ENCODE measurements around the gene CADM1. TPM values are rescaled to one million over a fixed set of nuclear protein-coding genes. Genes with fewer than 3 reads are reported as not detected.
A peak's percentile ranks its signal among the peaks of the same experiment; 100 is the strongest.

The CADM1 gene
- polyA plus RNA-seq, 1 experiment: 31.8 TPM

DNA sequence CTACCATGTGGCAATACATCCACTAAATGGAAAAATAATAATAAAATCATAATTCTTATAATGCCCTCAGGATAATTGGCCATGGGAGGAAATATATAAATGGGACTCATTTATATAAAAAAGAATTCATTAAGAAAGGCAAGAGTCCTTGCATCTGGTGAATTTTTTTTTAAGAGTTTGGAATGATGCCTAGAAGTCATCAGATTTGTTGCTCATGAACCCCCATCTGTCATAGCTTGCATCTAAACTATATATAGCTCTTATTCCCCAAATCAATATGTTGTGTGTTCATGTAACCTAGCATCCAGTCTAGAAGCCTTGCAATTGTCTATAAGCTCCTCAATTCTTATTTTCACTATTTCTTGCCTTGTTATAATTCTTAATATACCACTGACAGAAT is 75.9 kb downstream of the CADM1 start:
- no peak for DNase-seq (ENCODE audit: low read depth)

GRCh38 chr11:115425816-115426215 is 78.4 kb downstream of the CADM1 start:
- no peaks in the 10 kb centered on the region for H3K36me3 ChIP-seq (ENCODE audit: control insufficient read depth, insufficient read depth, low read length)
- no peak for TF ChIP-seq CTCF (IDR thresholded peaks at IDR 0.05; ENCODE audit: insufficient read depth, low read depth, low read length)
- CTCF ChIA-PET: no interaction called here
- H3K4me3 ChIP-seq (ENCODE audit: low read depth, low read length): no peak overlapping the region
- DNase-seq (ENCODE audit: low read depth): no peak
- no peaks in the 10 kb centered on the region for H3K27me3 ChIP-seq (ENCODE audit: control insufficient read depth, insufficient read depth, low read length)
- POLR2A ChIA-PET: no interaction called here

More for the DNA sequence above, 75.9 kb downstream of the CADM1 start:
- H3K36me3 ChIP-seq (ENCODE audit: control insufficient read depth, insufficient read depth, low read length): no peaks in the 10 kb centered on the region
- TF ChIP-seq CTCF (IDR thresholded peaks at IDR 0.05; ENCODE audit: insufficient read depth, low read depth, low read length): no peak
- POLR2A ChIA-PET: no interaction called here
- H3K27me3 ChIP-seq (ENCODE audit: control insufficient read depth, insufficient read depth, low read length): no peaks in the 10 kb centered on the region
- H3K4me3 ChIP-seq (ENCODE audit: low read depth, low read length): no peak overlapping the region
- CTCF ChIA-PET: no interaction called here

DNA sequence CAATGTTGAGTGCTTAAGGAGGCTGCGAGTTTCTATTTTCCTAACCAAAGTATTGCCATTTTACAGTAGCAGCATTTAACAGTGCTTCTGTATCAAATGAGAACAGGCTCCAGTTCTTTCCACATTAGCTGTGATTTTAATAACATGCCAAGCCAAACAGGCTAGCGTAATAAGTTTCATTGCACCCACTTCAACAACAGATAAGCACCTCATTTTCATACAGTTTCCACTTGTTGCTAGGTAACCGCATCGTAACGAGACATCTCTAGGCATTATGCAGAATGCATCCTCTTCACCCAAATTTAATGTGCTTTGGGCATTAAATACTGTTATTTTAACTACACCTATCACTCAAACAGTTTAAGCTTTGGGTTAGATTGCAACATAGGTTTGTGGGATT is 79.0 kb downstream of the CADM1 start:
- POLR2A ChIA-PET: no interaction called here
- H3K4me3 ChIP-seq (ENCODE audit: low read depth, low read length): no peak overlapping the region
- DNase-seq (ENCODE audit: low read depth): no peak
- H3K36me3 ChIP-seq (ENCODE audit: control insufficient read depth, insufficient read depth, low read length): no peaks in the 10 kb centered on the region
- no peak for TF ChIP-seq CTCF (IDR thresholded peaks at IDR 0.05; ENCODE audit: insufficient read depth, low read depth, low read length)
- H3K27me3 ChIP-seq (ENCODE audit: control insufficient read depth, insufficient read depth, low read length): no peaks in the 10 kb centered on the region
- CTCF ChIA-PET: no interaction called here

GRCh38 chr11:115423728-115424459 is 80.3 kb downstream of the CADM1 start:
- ChIA-PET POLR2A (no interaction called here), CTCF (no interaction called here)
- no peaks in the 10 kb centered on the region for H3K36me3 ChIP-seq (ENCODE audit: control insufficient read depth, insufficient read depth, low read length)
- no peak for TF ChIP-seq CTCF (IDR thresholded peaks at IDR 0.05; ENCODE audit: insufficient read depth, low read depth, low read length)
- no peak overlapping the region for H3K4me3 ChIP-seq (ENCODE audit: low read depth, low read length)
- peak; percentile 6 for DNase-seq (ENCODE audit: low read depth)
- no peaks in the 10 kb centered on the region for H3K27me3 ChIP-seq (ENCODE audit: control insufficient read depth, insufficient read depth, low read length)

- no peak for TF ChIP-seq CTCF (IDR thresholded peaks at IDR 0.05; ENCODE audit: insufficient read depth, low read depth, low read length)
- Histone ChIP-seq H3K27me3 (ENCODE audit: control insufficient read depth, insufficient read depth, low read length) (no peaks in the 10 kb centered on the region), H3K36me3 (ENCODE audit: control insufficient read depth, insufficient read depth, low read length) (no peaks in the 10 kb centered on the region), H3K4me3 (ENCODE audit: low read depth, low read length) (no peak overlapping the region)
- CTCF ChIA-PET: no interaction called here
- DNase-seq (ENCODE audit: low read depth): no peak
- POLR2A ChIA-PET: interaction anchor here (1.1 kb wide), 1 partner anchor 12 kb away, joined by 3 read pairs; no protein-coding TSS in a partner anchor
These were observed 82.1 kb downstream of the CADM1 start for GRCh38 chr11:115421992-115422689.

All from BJ (cell line).